ENCODE results near the gene KIF16B.
"Not testable (repeated sequence)": the region's sequence is repeated elsewhere in the genome, so short reads cannot be mapped to it uniquely, and the experiment has no call there.

KIF16B gene

GRCh38 chr20:16280219-16280618 is 293.0 kb downstream of the KIF16B start:
- no peak for DNase-seq

GRCh38 chr20:16279320-16279719 is 293.9 kb downstream of the KIF16B start:
- no peak for DNase-seq

- DNase-seq: no peak
Observed at GRCh38 chr20:16273812-16274555, 299.3 kb downstream of the KIF16B start.

- no peak for DNase-seq
Observed at GRCh38 chr20:16272780-16273360, 300.4 kb downstream of the KIF16B start.

GRCh38 chr20:16271450-16271849 is 301.8 kb downstream of the KIF16B start:
- no peak for DNase-seq

GRCh38 chr20:16270989-16271388 is 302.3 kb downstream of the KIF16B start:
- DNase-seq: no peak

GRCh38 chr20:16270314-16270931 is 302.8 kb downstream of the KIF16B start:
- no peak for DNase-seq

GRCh38 chr20:16267526-16267925 is 305.7 kb downstream of the KIF16B start:
- no peak for DNase-seq

- no peak for DNase-seq
Observed at GRCh38 chr20:16265334-16265733, 307.9 kb downstream of the KIF16B start.

GRCh38 chr20:16263582-16263981 is 309.7 kb downstream of the KIF16B start:
- DNase-seq: no peak

- DNase-seq: no peak
Observed at GRCh38 chr20:16262594-16262993, 310.7 kb downstream of the KIF16B start.

- no peak for DNase-seq
Observed at GRCh38 chr20:16261733-16262273, 311.4 kb downstream of the KIF16B start.

- no peak for DNase-seq
Observed at GRCh38 chr20:16260911-16261310, 312.3 kb downstream of the KIF16B start.

GRCh38 chr20:16260133-16260532 is 313.1 kb downstream of the KIF16B start:
- not testable (repeated sequence) for DNase-seq

- DNase-seq: no peak
Observed at GRCh38 chr20:16258766-16259165, 314.5 kb downstream of the KIF16B start.

GRCh38 chr20:16257813-16258430 is 315.3 kb downstream of the KIF16B start:
- no peak for DNase-seq

- no peak for DNase-seq
Observed at GRCh38 chr20:16257021-16257420, 316.2 kb downstream of the KIF16B start.

GRCh38 chr20:16246870-16247269 is 326.4 kb downstream of the KIF16B start:
- DNase-seq: no peak

- DNase-seq: no peak
Observed at GRCh38 chr20:16246291-16246690, 327.0 kb downstream of the KIF16B start.

- no peak for DNase-seq
Observed at GRCh38 chr20:16245879-16246278, 327.4 kb downstream of the KIF16B start.

- DNase-seq: no peak
Observed at GRCh38 chr20:16244892-16245291, 328.4 kb downstream of the KIF16B start.

GRCh38 chr20:16243470-16243869 is 329.8 kb downstream of the KIF16B start:
- no peak for DNase-seq

GRCh38 chr20:16241911-16242310 is 331.3 kb downstream of the KIF16B start:
- DNase-seq: no peak

- DNase-seq: no peak
Observed at GRCh38 chr20:16240355-16240754, 332.9 kb downstream of the KIF16B start.

Measured in NCI-H226 (cell line).